Ammon's horn (tissue), 1 donor: ENCODE measurements around the gene EBI3.
"Not testable (repeated sequence)": the region's sequence is repeated elsewhere in the genome, so short reads cannot be mapped to it uniquely, and the experiment has no call there.

Experiments
- DNase-seq: peaks from one replicate; pipeline ENCODE4 v3.0.0-alpha.2; 2016; ENCODE audit warnings: low spot score

EBI3 gene

GRCh38 chr19:4278419-4279266 lies 49.3 kb downstream of the EBI3 start, which contains the start of gene SHD:
TSS of gene SHD (plus strand) at chr19:4279266. CDS start at chr19:4280064, 798 bp downstream.
- no peak for DNase-seq

GRCh38 chr19:4279267-4279529 lies 49.9 kb downstream of the EBI3 start:
- no peak for DNase-seq

- DNase-seq, result no peak
Observed at GRCh38 chr19:4279530-4280422, 50.5 kb downstream of the EBI3 start.

GRCh38 chr19:4284176-4284958 lies 55.0 kb downstream of the EBI3 start:
- DNase-seq, result no peak

- DNase-seq, result no peak
Observed at GRCh38 chr19:4284974-4285373, 55.7 kb downstream of the EBI3 start.

- DNase-seq, result not testable (repeated sequence)
Observed at GRCh38 chr19:4286141-4286540, 56.8 kb downstream of the EBI3 start.
